Measurements from ENCODE around the gene SMYD3.

SMYD3 gene

GRCh38 chr1:245871915-245872314 lies 635.2 kb downstream of the SMYD3 start:
- no peak for DNase-seq (ENCODE audit: low read depth)

- DNase-seq (ENCODE audit: low read depth), result no peak
These were observed 635.9 kb downstream of the SMYD3 start for GRCh38 chr1:245871191-245871590.

- DNase-seq (ENCODE audit: low read depth), result no peak
These were observed 636.4 kb downstream of the SMYD3 start for GRCh38 chr1:245870698-245871097.

GRCh38 chr1:245869847-245870246 lies 637.2 kb downstream of the SMYD3 start:
- DNase-seq (ENCODE audit: low read depth), result no peak

- no peak for DNase-seq (ENCODE audit: low read depth)
These were observed 639.3 kb downstream of the SMYD3 start for GRCh38 chr1:245867738-245868137.

- no peak for DNase-seq (ENCODE audit: low read depth)
These were observed 642.2 kb downstream of the SMYD3 start for GRCh38 chr1:245864872-245865271.

- no peak for DNase-seq (ENCODE audit: low read depth)
These were observed 643.4 kb downstream of the SMYD3 start for GRCh38 chr1:245863566-245864184.

- no peak for DNase-seq (ENCODE audit: low read depth)
These were observed 644.1 kb downstream of the SMYD3 start for GRCh38 chr1:245862812-245863540.

GRCh38 chr1:245860657-245861544 lies 646.2 kb downstream of the SMYD3 start:
- no peak for DNase-seq (ENCODE audit: low read depth)

GRCh38 chr1:245859493-245860114 lies 647.5 kb downstream of the SMYD3 start:
- no peak for DNase-seq (ENCODE audit: low read depth)

- DNase-seq (ENCODE audit: low read depth), result no peak
These were observed 648.2 kb downstream of the SMYD3 start for GRCh38 chr1:245858722-245859492.

GRCh38 chr1:245858022-245858721 lies 648.9 kb downstream of the SMYD3 start:
- no peak for DNase-seq (ENCODE audit: low read depth)

GRCh38 chr1:245856944-245857531 lies 650.0 kb downstream of the SMYD3 start:
- DNase-seq (ENCODE audit: low read depth), result no peak

- DNase-seq (ENCODE audit: low read depth), result no peak
These were observed 651.0 kb downstream of the SMYD3 start for GRCh38 chr1:245855846-245856730.

GRCh38 chr1:245853291-245853690 lies 653.8 kb downstream of the SMYD3 start:
- no peak for DNase-seq (ENCODE audit: low read depth)

GRCh38 chr1:245843101-245843500 lies 664.0 kb downstream of the SMYD3 start:
- DNase-seq (ENCODE audit: low read depth), result no peak

- no peak for DNase-seq (ENCODE audit: low read depth)
These were observed 665.0 kb downstream of the SMYD3 start for GRCh38 chr1:245842106-245842505.

GRCh38 chr1:245840971-245841370 lies 666.1 kb downstream of the SMYD3 start:
- DNase-seq (ENCODE audit: low read depth), result no peak

GRCh38 chr1:245837718-245838117 lies 669.4 kb downstream of the SMYD3 start:
- no peak for DNase-seq (ENCODE audit: low read depth)

GRCh38 chr1:245835386-245835785 lies 671.7 kb downstream of the SMYD3 start:
- DNase-seq (ENCODE audit: low read depth), result no peak

Measured in activated T-cell treated with anti-CD3 and anti-CD28 coated beads for 24 hours (primary cell).